Measurements from ENCODE around the gene MRGPRF. TPM values are rescaled to one million over a fixed set of nuclear protein-coding genes. Genes with fewer than 3 reads are reported as not detected.
A peak's percentile ranks its signal among the peaks of the same experiment; 100 is the strongest.

MRGPRF gene
- total RNA-seq, 3 donors from 2014 or later, result 5.9 to 21.3 (median 12.9) TPM

DNA sequence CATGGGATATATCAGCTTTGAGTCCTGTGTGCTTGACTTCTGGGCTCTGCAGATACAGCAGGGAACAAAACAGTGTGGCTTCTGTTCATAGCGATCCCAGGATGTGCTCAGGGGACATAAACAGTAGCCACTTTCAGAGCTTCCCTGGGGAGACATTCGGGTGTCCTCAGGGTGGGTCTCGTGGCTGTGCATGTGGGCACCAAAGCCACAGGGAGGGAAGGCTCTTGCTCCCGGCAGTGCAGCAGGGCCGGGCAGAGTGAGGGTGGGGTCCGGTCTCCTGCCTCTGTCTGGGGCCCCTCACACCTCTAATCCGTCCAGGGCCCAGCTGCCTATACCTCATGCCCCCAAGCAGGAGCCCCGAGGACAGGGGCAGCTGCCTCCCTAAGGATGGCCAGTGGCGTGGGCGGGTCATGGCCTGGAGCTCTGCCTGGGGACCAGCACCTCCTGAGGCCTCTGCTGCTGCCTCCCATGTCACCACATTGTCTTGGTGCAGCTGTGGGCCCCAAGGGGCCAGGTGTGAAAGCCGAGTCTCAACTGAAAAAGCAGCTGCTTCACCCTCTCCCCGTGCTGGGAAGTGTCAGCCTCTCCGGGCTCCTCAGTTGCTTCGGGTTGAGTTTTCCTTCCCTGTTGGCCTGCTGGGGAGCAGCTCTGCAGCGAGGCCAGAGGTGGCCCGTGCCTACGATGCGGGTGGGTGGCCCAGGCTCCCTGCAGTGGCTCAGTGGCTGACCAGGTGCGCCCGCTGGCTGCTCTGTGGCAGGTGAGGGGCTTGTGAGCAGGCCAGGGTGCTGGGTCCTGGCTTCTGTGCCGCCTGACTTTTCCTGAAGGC lies 39.5 kb upstream of the MRGPRF start:
- intact Hi-C loops (cut with DNase I; ENCODE audit: low total_unique reads), result no loop called here
- TF ChIP-seq POLR2A (IDR thresholded peaks at IDR 0.05) (no peak), POLR2AphosphoS5 (IDR thresholded peaks at IDR 0.05) (no peak)
- TF ChIP-seq, protein P1, sequence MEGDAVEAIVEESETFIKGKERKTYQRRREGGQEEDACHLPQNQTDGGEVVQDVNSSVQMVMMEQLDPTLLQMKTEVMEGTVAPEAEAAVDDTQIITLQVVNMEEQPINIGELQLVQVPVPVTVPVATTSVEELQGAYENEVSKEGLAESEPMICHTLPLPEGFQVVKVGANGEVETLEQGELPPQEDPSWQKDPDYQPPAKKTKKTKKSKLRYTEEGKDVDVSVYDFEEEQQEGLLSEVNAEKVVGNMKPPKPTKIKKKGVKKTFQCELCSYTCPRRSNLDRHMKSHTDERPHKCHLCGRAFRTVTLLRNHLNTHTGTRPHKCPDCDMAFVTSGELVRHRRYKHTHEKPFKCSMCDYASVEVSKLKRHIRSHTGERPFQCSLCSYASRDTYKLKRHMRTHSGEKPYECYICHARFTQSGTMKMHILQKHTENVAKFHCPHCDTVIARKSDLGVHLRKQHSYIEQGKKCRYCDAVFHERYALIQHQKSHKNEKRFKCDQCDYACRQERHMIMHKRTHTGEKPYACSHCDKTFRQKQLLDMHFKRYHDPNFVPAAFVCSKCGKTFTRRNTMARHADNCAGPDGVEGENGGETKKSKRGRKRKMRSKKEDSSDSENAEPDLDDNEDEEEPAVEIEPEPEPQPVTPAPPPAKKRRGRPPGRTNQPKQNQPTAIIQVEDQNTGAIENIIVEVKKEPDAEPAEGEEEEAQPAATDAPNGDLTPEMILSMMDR (IDR thresholded peaks at IDR 0.05), result no peak
- Histone ChIP-seq H3K4me1 (peaks cover 0 to 7% of the 10 kb centered on the region in 2 donors), H3K9me3 (no peaks in the 10 kb centered on the region), H3K36me3 (no peaks in the 10 kb centered on the region), H3K4me3 (no peak overlapping the region), H3K27me3 (no peaks in the 10 kb centered on the region), H3K27ac (peak overlapping the region in 1 of 2 donors; percentile 4)
- DNase-seq (ENCODE audit: low spot score in 2 of 2), result no peak

DNA sequence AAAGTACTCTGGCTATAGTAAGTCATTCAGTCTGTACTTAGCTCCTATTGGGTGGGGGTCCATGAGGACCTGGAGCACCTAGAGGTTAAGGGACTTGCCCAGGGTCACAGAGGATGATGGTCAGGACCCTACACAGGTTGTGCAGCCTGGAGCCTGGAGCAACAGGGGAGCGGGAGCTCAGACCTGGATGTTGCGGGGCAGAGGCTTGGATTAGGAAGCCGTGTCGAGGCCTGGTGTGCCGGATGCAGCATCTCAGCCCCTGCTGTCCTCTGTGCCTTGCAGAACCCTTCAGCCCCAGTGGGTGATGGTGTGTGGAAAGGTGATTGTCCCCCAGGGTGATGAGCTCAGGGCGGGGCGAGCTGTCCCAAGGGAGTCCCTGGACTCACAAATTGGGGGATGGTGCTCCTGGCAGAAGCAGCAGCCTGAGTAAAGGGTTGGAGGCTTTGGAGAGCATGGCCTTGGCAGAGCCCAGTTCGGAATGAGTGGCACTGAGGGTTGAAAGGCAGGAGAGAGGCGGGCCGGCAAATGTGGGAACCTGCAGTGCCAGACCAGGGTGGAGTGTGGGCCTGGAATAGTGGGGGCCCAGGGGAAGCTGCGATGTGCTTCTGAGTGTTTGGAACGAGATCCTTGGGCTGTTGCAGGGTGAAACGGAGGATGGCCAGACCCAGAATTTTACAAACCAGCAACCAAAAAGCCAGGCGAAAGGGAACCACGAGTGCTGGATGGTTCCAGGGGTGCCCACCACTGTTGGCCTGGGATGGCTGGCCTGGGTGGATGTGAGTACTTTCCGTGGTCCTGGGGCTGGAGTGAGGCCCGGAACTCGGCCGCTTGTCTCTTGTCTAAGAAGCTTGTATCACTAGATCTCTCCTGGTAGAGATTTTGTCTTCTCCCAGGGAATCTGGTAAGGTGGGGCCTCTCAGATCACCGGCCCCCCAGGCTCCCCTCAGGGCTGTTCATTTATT lies 38.6 kb upstream of the MRGPRF start:
- no peak overlapping the region for H3K4me3 ChIP-seq
- no peak for DNase-seq (ENCODE audit: low spot score in 2 of 2)
- intact Hi-C loops (cut with DNase I; ENCODE audit: low total_unique reads), result no loop called here
- H3K4me1 ChIP-seq, result peaks cover 0 to 7% of the 10 kb centered on the region in 2 donors
- H3K27ac ChIP-seq, result peak overlapping the region in 1 of 2 donors; percentile 89
- no peaks in the 10 kb centered on the region for H3K27me3 ChIP-seq
- no peaks in the 10 kb centered on the region for H3K36me3 ChIP-seq
- H3K9me3 ChIP-seq, result no peaks in the 10 kb centered on the region
- TF ChIP-seq POLR2A (IDR thresholded peaks at IDR 0.05) (no peak), POLR2AphosphoS5 (IDR thresholded peaks at IDR 0.05) (no peak)
- TF ChIP-seq, protein P1 (IDR thresholded peaks at IDR 0.05), result no peak

DNA sequence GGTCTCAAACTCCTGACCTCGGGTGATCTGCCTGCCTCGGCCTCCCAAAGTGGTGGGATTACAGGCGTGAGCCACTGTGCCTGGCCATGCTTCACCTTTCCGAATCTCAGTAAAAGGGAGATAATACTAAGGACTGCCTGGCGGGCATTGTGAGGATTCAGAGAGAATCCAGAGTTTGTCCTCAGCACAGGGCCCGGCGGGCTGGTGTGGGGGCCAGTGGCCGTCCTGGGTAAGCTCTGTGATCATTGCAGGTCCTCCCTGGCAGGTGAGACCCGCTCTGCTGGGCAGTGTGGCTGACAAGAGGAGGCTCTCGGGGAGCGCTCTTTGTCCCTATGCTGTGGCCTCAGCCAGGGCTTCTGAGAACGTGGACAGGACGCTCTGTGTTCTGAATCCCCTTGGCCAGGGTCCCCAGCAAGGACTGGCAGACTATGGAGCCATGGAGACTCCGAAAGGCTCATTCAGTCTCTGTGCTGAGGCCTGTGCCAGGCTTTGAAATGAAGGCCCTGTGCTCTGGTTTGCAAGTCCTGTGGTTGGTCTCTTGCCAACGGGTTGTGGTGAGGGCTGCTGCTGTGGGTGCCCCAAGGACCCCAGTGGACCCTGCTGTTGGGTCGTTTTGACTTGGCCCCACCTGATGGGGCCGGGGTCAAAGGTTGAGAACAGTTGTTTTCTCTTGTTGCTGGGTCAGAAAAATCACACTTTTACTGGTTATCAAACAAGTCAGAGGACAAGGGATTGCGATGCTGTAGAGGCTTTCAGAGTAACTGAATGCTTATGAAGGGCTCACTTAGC lies 37.7 kb upstream of the MRGPRF start:
- no peak for DNase-seq (ENCODE audit: low spot score in 2 of 2)
- H3K27ac ChIP-seq, result peak overlapping the region in 1 of 2 donors; percentile 89
- intact Hi-C loops (cut with DNase I; ENCODE audit: low total_unique reads), result no loop called here
- TF ChIP-seq POLR2A (IDR thresholded peaks at IDR 0.05) (no peak), POLR2AphosphoS5 (IDR thresholded peaks at IDR 0.05) (no peak)
- TF ChIP-seq, protein P1 (IDR thresholded peaks at IDR 0.05), result no peak
- peaks cover 0 to 7% of the 10 kb centered on the region in 2 donors for H3K4me1 ChIP-seq
- H3K27me3 ChIP-seq, result no peaks in the 10 kb centered on the region
- no peaks in the 10 kb centered on the region for H3K9me3 ChIP-seq
- no peaks in the 10 kb centered on the region for H3K36me3 ChIP-seq
- H3K4me3 ChIP-seq, result peak overlapping the region in 1 of 3 donors; percentile 25

DNA sequence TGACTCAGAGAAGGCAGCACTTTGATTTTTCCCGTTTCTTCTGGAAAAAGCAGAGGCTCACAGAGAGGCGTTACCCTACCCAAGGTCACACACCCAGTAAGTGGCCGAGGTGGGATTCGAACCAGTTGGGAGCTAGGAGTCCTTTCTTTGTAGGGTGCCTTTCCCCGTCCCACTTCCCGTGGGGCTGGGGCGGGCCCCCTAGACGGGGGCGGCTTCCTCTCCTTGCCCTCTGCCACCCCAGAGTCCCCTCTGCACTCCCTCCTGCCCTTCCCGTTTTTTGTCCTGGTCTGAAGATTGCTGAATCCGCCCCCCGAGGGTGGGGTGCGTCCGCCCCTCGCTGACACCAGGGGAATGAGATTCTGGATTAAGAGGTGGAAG lies 36.4 kb upstream of the MRGPRF start:
- H3K27ac ChIP-seq, result peak overlapping the region; percentile 83 to 89
- no peaks in the 10 kb centered on the region for H3K9me3 ChIP-seq
- DNase-seq (ENCODE audit: low spot score in 2 of 2), result no peak
- H3K4me1 ChIP-seq, result peaks cover 0 to 7% of the 10 kb centered on the region in 2 donors
- peak overlapping the region; percentile 87 to 97 (median 94) for H3K4me3 ChIP-seq
- intact Hi-C loops (cut with DNase I; ENCODE audit: low total_unique reads), result no loop called here
- TF ChIP-seq, protein P1 (IDR thresholded peaks at IDR 0.05), result no peak
- TF ChIP-seq POLR2A (IDR thresholded peaks at IDR 0.05) (no peak), POLR2AphosphoS5 (IDR thresholded peaks at IDR 0.05) (no peak)
- H3K36me3 ChIP-seq, result no peaks in the 10 kb centered on the region
- H3K27me3 ChIP-seq, result no peaks in the 10 kb centered on the region

Data from breast epithelium (tissue), 4 donors.